Suppressor macrophage treated with lipopolysaccharide for 1 hour (primary cell): ENCODE results near the gene THAP5.
A peak's percentile ranks its signal among the peaks of the same experiment; 100 is the strongest.

Experiments
- DNase-seq, 3 donors: peaks; one replicate each; pipeline ENCODE4 v3.0.0-alpha.2; 2020 to 2022

THAP5 gene

GRCh38 chr7:108569381-108570145 lies at the start of gene THAP5, which contains the start of gene DNAJB9:
Gene THAP5, minus strand, starts transcription at chr7:108569706. Its CDS starts 137 bp downstream, at chr7:108569569.
Gene DNAJB9, plus strand, starts transcription at chr7:108569874. Its CDS starts 1,853 bp downstream, at chr7:108571727.
- DNase-seq, result peak; percentile 98 to 100 (median 99)

DNA sequence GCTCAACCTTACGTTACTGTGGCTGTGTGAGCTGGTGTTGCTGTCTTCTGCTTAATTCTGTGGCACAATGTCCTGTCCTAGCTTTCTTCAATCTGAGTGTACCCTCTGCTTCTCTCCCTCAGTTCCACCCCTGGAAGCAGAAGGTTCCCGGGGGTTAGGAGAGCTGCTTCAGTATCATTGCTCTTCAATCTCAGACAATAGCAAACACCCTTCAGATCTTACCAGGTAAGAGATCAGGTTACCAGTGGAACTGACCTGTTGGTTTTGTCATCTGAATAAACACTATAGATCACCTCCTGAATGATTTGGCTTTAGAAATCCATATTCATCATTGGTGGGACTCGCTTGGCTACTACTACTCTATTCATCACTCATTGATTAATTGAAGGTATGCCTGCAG lies 48.5 kb upstream of the THAP5 start:
- no peak for DNase-seq

GRCh38 chr7:108614896-108615295 lies 45.4 kb upstream of the THAP5 start:
- DNase-seq, result no peak

DNA sequence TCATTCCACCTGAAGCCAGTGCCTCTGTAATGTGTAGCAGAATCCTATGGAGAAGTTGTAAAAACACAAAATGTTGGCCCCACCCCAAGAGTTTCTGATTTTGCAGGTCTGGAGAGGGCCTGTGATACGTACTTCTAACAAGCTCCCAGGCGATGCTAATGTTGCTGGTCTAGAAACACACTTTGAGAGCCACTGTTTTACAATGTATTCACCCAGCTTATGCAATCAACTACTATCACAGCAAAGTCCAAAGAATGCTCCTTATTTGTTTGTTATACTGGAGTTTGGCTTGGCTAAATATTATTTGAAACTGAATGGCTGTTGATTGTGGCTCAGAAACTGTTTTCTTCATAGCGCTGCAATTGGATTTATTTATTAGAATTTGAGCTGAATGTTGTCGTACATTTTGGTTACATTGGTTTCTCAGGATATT lies 44.5 kb upstream of the THAP5 start:
- DNase-seq, result no peak

GRCh38 chr7:108613147-108613948 lies 43.8 kb upstream of the THAP5 start:
- DNase-seq, result peak; percentile 55 to 70 (median 70)

- no peak for DNase-seq
These were observed 41.8 kb upstream of the THAP5 start for GRCh38 chr7:108611268-108611667.

GRCh38 chr7:108609643-108610042 lies 40.1 kb upstream of the THAP5 start:
- no peak for DNase-seq

DNA sequence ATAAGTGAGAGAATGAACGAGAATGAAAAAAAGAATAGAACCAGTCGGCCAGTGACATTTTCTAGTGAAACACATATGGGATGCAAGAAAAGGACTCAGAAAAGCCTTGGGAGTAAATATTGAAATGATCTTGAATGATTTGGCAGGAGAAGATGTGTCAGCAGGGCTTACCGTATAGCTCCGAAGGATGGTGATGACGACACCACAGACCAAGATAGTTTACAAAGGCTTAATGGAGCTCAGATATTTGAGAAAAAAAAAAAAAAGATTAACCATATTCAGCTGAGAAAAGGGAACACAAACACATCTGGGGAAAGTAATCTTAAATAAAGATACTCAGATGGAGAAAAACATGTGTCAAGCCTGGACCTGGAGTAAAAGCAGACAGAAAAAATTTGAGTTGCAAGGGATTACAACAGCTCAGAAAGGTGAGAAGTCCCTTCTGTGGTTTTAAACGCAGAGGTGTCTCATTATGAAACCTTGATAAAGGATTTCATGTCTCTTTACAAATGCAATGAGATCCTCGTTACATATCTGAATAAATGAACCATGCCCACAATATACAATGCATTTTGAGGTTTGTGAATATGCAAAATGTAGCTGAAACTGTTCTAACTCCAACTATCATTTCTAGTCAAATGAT lies 36.2 kb upstream of the THAP5 start:
- DNase-seq, result no peak

DNA sequence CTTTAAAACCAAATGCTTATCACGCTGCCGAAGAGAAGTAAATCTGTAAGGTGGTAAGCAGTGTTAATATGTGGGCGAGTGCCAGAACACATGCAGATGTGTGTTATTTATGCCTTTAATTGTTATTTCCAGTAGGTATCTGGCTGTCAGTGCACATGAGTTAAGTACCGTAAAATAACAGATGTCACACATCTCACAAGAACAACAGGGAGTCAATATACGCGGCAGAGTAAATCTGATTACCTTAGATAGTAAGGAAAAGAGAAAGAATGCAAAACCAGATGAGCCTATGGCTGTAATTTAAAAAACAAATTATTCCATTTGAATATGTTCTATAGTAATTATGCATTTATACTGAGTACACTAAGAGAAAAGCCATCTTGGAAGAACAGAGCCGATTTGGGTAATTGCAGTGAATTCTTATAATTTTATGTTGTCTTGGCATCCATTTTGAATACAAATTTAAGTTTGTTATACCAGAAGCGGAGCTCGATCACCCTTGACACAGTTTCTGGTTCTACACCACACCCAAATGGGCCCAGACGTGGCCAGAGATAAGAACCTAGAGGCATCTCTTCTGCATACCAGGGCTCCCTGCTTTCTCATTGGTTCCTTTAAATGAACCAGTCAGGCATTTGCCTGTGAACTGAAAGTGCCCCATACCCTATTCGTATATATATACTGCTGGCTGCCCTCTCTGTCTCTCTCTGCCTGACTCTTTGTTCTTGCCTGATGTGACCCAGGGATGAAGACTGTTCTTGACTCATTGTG lies 35.0 kb upstream of the THAP5 start:
- no peak for DNase-seq

DNA sequence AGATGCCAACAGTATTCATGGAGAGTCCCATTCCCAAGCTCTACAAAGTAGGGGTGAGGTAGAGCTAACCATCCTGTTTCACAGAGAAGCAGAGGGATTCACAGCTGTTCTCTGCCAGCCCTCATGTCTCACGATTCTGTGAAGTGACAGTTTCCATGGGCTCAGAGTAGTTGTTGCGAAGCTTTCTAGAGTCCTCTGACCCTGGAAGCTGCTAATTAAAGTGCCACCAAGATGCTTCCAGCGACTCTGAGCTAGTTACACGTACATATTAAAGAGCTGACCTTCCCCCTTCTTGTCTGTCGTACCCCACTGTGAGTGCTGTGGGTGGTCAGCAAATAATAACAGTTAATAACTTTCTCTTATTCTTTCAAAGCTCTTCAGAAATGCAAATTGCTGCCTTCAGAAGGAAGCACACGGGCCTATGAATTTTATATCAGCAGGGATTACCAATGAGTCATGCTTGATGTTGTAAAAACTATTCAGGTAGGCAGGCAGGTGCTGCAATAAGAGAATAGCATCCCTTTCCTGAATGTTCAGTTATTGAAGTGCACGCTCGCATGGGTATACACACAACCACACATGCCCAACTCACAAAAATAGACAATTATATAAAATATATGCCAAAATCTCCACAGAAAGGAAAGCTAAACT lies 34.3 kb upstream of the THAP5 start:
- DNase-seq, result no peak

GRCh38 chr7:108600399-108600798 lies 30.9 kb upstream of the THAP5 start:
- no peak for DNase-seq

DNA sequence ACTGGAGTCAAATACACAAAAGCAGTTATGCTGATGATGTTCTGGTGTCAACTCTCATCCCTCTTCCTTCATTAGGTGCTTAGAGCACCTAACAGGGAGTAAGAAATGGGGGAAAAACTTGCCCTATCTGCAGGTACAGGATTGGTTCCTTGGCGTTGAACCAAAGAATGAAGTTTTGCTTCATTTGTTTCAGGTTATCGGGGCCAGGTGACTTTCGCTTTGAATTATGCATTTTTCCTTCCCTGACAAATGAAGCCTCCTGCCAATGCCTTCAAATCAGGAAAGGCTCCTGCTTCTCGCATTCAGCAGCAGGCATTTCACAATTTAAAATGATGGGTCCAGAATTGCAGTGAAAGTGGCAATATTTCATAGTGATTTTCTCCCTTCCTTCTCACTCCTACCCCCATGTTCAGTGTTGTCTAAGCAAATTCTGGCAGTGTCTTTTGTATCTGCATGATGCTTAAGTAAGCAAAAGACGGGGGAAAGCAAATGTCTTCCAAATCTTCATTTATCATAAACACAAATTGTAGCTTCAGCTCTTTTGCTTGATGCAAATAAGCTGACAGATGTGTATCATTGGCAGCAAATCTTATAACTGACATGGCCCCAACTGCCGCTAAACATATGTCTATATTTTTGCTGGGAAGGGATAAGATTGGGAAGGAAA lies 29.5 kb upstream of the THAP5 start:
- DNase-seq, result no peak

- DNase-seq, result no peak
These were observed 28.6 kb upstream of the THAP5 start for GRCh38 chr7:108598153-108598552.

DNA sequence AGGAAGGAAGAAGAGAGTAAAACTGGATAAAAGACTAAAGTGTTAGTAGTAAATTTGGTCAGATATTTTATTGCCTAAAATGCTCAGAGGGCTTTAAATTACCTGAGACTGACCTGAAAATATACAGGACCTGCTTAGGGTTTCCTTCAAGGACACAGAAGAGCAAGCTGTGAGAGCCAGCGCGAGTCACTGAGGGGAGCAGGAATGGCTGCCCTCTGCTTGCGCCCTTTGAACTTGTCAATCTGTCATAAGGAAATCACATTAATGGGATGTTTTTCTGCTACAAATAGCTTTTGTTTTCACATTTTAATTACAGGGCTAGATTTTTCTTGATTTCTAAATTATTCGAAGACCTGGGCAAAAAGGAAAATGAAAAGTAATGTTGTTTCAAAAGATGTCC lies 27.1 kb upstream of the THAP5 start:
- no peak for DNase-seq

GRCh38 chr7:108592646-108593201 lies 23.2 kb upstream of the THAP5 start:
- DNase-seq, result no peak

GRCh38 chr7:108590606-108591005 lies 21.1 kb upstream of the THAP5 start:
- no peak for DNase-seq

GRCh38 chr7:108589874-108590273 lies 20.4 kb upstream of the THAP5 start:
- peak in 1 of 3 donors; percentile 3 for DNase-seq

- DNase-seq, result no peak
These were observed 19.7 kb upstream of the THAP5 start for GRCh38 chr7:108589199-108589598.

DNA sequence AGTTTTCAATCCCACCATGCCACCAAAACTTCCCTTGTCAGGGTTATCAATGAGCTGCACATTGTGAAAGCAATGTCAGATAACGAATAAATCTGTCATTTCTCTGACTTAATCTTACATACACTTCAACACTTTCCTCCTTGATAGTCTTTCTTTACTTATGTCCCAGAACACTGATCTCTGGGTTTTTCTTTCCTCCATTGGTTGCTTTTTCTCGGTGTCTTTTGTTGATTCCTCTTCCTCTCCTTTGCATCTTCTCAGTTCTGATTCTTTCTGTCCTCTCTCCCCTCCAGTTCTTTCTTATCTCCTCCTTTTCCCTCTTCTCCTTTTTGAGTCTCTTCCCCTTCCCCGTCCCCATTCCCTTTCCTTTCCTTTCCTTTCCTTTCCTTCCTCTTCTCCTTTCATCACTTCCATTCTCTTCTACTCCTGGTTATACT lies 16.8 kb upstream of the THAP5 start:
- no peak for DNase-seq

GRCh38 chr7:108585843-108586242 lies 16.3 kb upstream of the THAP5 start:
- no peak for DNase-seq

- DNase-seq, result no peak
These were observed 14.7 kb upstream of the THAP5 start for GRCh38 chr7:108584211-108584610.
